H9 (cell line): ENCODE data around the gene TIAM2. TPM values are rescaled to one million over a fixed set of nuclear protein-coding genes. Genes with fewer than 3 reads are reported as not detected.

Experiments used
- DNase-seq: peaks from one replicate; pipeline ENCODE4 v3.0.0-alpha.2; 2017
- H2AFZ ChIP-seq: one replicate; pipeline ENCODE4 v1.6.1; 2013; ENCODE audit warnings: mild to moderate bottlenecking, low read length, control low read depth, moderate library complexity
- H2AK5ac ChIP-seq: 2 replicates; pipeline ENCODE4 v1.6.1; 2013; ENCODE audit warnings: low read length, control low read depth, mixed read lengths; ENCODE audit not compliant: insufficient read length
- H2BK120ac ChIP-seq: one replicate; pipeline ENCODE4 v1.6.1; 2013; ENCODE audit warnings: low read depth, mild to moderate bottlenecking, low read length, control low read depth, inconsistent platforms; ENCODE audit not compliant: poor library complexity, severe bottlenecking
- H2BK12ac ChIP-seq: 2 replicates; pipeline ENCODE4 v1.6.1; 2013; ENCODE audit warnings: low read length, control low read depth, mixed read lengths, low read depth; ENCODE audit not compliant: insufficient read length
- H2BK15ac ChIP-seq: 2 replicates; pipeline ENCODE4 v1.6.1; 2013; ENCODE audit warnings: low read depth, low read length, control low read depth
- H2BK20ac ChIP-seq: one replicate; pipeline ENCODE4 v1.6.1; 2013; ENCODE audit warnings: low read depth, mild to moderate bottlenecking, low read length, control low read depth, inconsistent platforms; ENCODE audit not compliant: poor library complexity, severe bottlenecking
- H2BK5ac ChIP-seq: 2 replicates; pipeline ENCODE4 v1.6.1; 2013; ENCODE audit warnings: low read length, control low read depth, mixed read lengths; ENCODE audit not compliant: insufficient read length
- H3K14ac ChIP-seq: 2 replicates; pipeline ENCODE4 v1.6.1; 2013; ENCODE audit warnings: low read length, control low read depth; ENCODE audit not compliant: insufficient read depth
- H3K18ac ChIP-seq: 2 replicates; pipeline ENCODE4 v1.6.1; 2013; ENCODE audit warnings: low read depth, mild to moderate bottlenecking, mixed read lengths, low read length, control low read depth; ENCODE audit not compliant: insufficient read length
- H3K23ac ChIP-seq: 2 replicates; pipeline ENCODE4 v1.6.1; 2013; ENCODE audit warnings: low read length, control low read depth, mixed read lengths, low read depth; ENCODE audit not compliant: insufficient read length
- H3K23me2 ChIP-seq: 2 replicates; pipeline ENCODE4 v1.6.1; 2013; ENCODE audit warnings: low read depth, mild to moderate bottlenecking, mixed read lengths, low read length, control low read depth; ENCODE audit not compliant: insufficient read length, poor library complexity, severe bottlenecking
- H3K27ac ChIP-seq: 2 replicates; pipeline ENCODE4 v1.5.1; 2013; ENCODE audit warnings: low read length, control low read depth, mixed read lengths, low read depth; ENCODE audit not compliant: insufficient read length
- H3K27me3 ChIP-seq: 2 replicates; pipeline ENCODE4 v1.6.1; 2013; ENCODE audit warnings: low read length, control low read depth, inconsistent platforms; ENCODE audit not compliant: insufficient read depth
- H3K4ac ChIP-seq: 2 replicates; pipeline ENCODE4 v1.6.1; 2013; ENCODE audit warnings: low read depth, mild to moderate bottlenecking, control low read depth, inconsistent platforms, low read length, moderate library complexity
- H3K4me1 ChIP-seq: 2 replicates; pipeline ENCODE4 v1.6.1; 2013; ENCODE audit warnings: low read length, control low read depth, inconsistent platforms; ENCODE audit not compliant: insufficient read depth
- H3K4me2 ChIP-seq: 2 replicates; pipeline ENCODE4 v1.6.1; 2013; ENCODE audit warnings: low read length, control low read depth, mixed read lengths; ENCODE audit not compliant: insufficient read length, insufficient read depth
- H3K56ac ChIP-seq: 2 replicates; pipeline ENCODE4 v1.6.1; 2013; ENCODE audit warnings: low read depth, mild to moderate bottlenecking, mixed read lengths, low read length, control low read depth; ENCODE audit not compliant: insufficient read length
- H3K79me1 ChIP-seq: 2 replicates; pipeline ENCODE4 v1.6.1; 2013; ENCODE audit warnings: low read depth, mild to moderate bottlenecking, moderate library complexity, low read length, control low read depth, inconsistent platforms; ENCODE audit not compliant: insufficient read depth, poor library complexity, severe bottlenecking
- H3K79me2 ChIP-seq: 2 replicates; pipeline ENCODE4 v1.6.1; 2013; ENCODE audit warnings: low read length, control low read depth, inconsistent platforms; ENCODE audit not compliant: insufficient read depth
- H3K9ac ChIP-seq: 2 replicates; pipeline ENCODE4 v1.6.1; 2013; ENCODE audit warnings: low read length, control low read depth, mixed read lengths; ENCODE audit not compliant: insufficient read length; ENCODE audit errors: extremely low read depth
- H3K9me3 ChIP-seq: one replicate; pipeline ENCODE4 v1.6.1; 2013; ENCODE audit warnings: low read depth, low read length, inconsistent platforms; ENCODE audit not compliant: control insufficient read depth
- H3T11ph ChIP-seq: one replicate; pipeline ENCODE4 v1.6.1; 2013; ENCODE audit warnings: mild to moderate bottlenecking, low read length, control low read depth, inconsistent platforms
- H4K20me1 ChIP-seq: one replicate; pipeline ENCODE4 v1.6.1; 2013; ENCODE audit not compliant: control insufficient read depth, insufficient read length, insufficient read depth
- H4K5ac ChIP-seq: 2 replicates; pipeline ENCODE4 v1.6.1; 2013; ENCODE audit warnings: low read depth, mild to moderate bottlenecking, mixed read lengths, low read length, control low read depth; ENCODE audit not compliant: insufficient read length
- H4K8ac ChIP-seq: replicated peaks from 2 replicates; pipeline ENCODE4 v1.6.1; 2013; ENCODE audit warnings: low read length, control low read depth, mixed read lengths, low read depth; ENCODE audit not compliant: insufficient read length
- H4K91ac ChIP-seq: 2 replicates; pipeline ENCODE4 v1.6.1; 2013; ENCODE audit warnings: low read depth, mild to moderate bottlenecking, moderate library complexity, mixed read lengths, low read length, control low read depth; ENCODE audit not compliant: insufficient read length
- H3K27ac Mint-ChIP-seq, 3 experiments: 2 replicates in 2 of 3; 3 replicates in 1 of 3; pipeline ENCODE4 v1.8.0; 2020 to 2021; ENCODE audit warnings: mixed read lengths in 3 of 3, mild to moderate bottlenecking in 1 of 3, moderate library complexity in 1 of 3
- H3K27me3 Mint-ChIP-seq: 2 replicates; pipeline ENCODE4 v1.8.0; 2021; ENCODE audit warnings: low read depth, mild to moderate bottlenecking, moderate library complexity, mixed read lengths
- H3K36me3 Mint-ChIP-seq, 3 experiments: 2 replicates in 2 of 3; 3 replicates in 1 of 3; pipeline ENCODE4 v1.8.0; 2020 to 2021; ENCODE audit warnings: low read depth in 3 of 3, mixed read lengths in 3 of 3; ENCODE audit not compliant: insufficient read depth in 1 of 3
- H3K4me1 Mint-ChIP-seq, 2 experiments: 2 replicates each; pipeline ENCODE4 v1.8.0; 2020; ENCODE audit warnings: mixed read lengths in 2 of 2
- H3K4me3 Mint-ChIP-seq, 2 experiments: 2 replicates in 1 of 2; 3 replicates in 1 of 2; pipeline ENCODE4 v1.8.0; 2020 to 2021; ENCODE audit warnings: mild to moderate bottlenecking in 2 of 2, mixed read lengths in 2 of 2, moderate library complexity in 1 of 2
- H3K9me3 Mint-ChIP-seq, 2 experiments: 2 replicates in 1 of 2; 3 replicates in 1 of 2; pipeline ENCODE4 v1.8.0; 2020; ENCODE audit warnings: mild to moderate bottlenecking in 2 of 2, mixed read lengths in 2 of 2, moderate library complexity in 1 of 2
- WGBS: extraction: QIAGEN DNeasy Blood & Tissue Kit; methylation state at CpG from one replicate; pipeline ENCODE4 v1.1.7; 2013; ENCODE audit warnings: missing lambda C conversion rate, low lambda C conversion rate, mixed read lengths; ENCODE audit not compliant: insufficient read length; ENCODE audit errors: extremely low coverage; 5-methylcytosine and 5-hydroxymethylcytosine counted together
- total RNA-seq: library from RNA; stranded (reverse); gene quantifications from 2 replicates; pipeline ENCODE4 v1.2.1, GENCODE V29; 2021
- TF ChIP-seq, protein P1 (sequence below): fragments of 200-600 bp; sonication (generic); conservative IDR thresholded peaks from 3 replicates; pipeline ENCODE4 v1.8.0; 2021; ENCODE audit warnings: antibody characterized with exemption, mild to moderate bottlenecking

TIAM2 gene
- total RNA-seq, 1 experiment from 2014 or later: 6.3 TPM

DNA sequence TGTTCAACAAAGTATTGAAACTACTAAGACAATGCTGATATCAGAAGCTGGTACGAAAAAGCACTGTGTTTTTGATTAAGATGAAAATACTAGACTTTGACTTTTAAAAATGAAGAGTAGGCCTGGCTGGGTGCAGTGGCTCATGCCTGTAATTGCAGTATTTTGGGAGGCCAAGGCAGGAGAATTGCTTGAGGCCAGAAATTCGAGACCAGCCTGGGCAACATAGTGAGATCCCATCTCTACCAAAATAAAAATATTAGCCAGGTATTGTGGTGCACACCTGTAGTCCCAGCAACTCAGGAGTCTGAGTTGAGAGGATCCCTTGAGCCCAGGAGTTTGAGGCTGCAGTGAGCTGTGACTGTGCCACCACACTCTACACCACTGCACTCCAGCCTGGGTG is 43.4 kb downstream of the TIAM2 start:
- H3K79me2 ChIP-seq: no peaks in the 10 kb centered on the region
- no peak overlapping the region for H3K27ac ChIP-seq
- no peak overlapping the region for H3K4ac ChIP-seq
- H2BK5ac ChIP-seq: no peak overlapping the region
- no peak overlapping the region for H3K14ac ChIP-seq
- WGBS: no CpG with 5 or more reads among the region's 2 CpGs
- no peak overlapping the region for H2BK120ac ChIP-seq
- H3K23ac ChIP-seq: no peak overlapping the region
- no peak overlapping the region for H4K8ac ChIP-seq
- H3K27me3 ChIP-seq: no peaks in the 10 kb centered on the region
- Mint-ChIP-seq H3K36me3 (peaks cover 3 to 14% (median 7%) of the 10 kb centered on the region in 3 experiments; a peak in 6 of 7 replicates), H3K4me1 (peaks cover 50 to 65% of the 10 kb centered on the region in 2 experiments), H3K27ac (peak overlapping the region; percentile 77 to 86 (median 82); a peak in 5 of 7 replicates), H3K27me3 (no peaks in the 10 kb centered on the region; the same call in 1 of the 2 replicates), H3K4me3 (no peak overlapping the region; a peak in 1 of 5 replicates), H3K9me3 (peaks cover 3 to 7% of the 10 kb centered on the region in 2 experiments)
- H2BK12ac ChIP-seq: no peak overlapping the region
- no peak overlapping the region for H2AK5ac ChIP-seq
- no peak overlapping the region for H4K91ac ChIP-seq
- no peak overlapping the region for H2BK15ac ChIP-seq
- H2AFZ ChIP-seq: no peak overlapping the region
- H3K4me2 ChIP-seq: no peak overlapping the region
- H3K23me2 ChIP-seq: no peaks in the 10 kb centered on the region
- no peak overlapping the region for H3K18ac ChIP-seq
- H3K4me1 ChIP-seq: peaks cover 2% of the 10 kb centered on the region; the same call in 1 of the 2 replicates
- H4K20me1 ChIP-seq: no peaks in the 10 kb centered on the region
- TF ChIP-seq, protein P1, sequence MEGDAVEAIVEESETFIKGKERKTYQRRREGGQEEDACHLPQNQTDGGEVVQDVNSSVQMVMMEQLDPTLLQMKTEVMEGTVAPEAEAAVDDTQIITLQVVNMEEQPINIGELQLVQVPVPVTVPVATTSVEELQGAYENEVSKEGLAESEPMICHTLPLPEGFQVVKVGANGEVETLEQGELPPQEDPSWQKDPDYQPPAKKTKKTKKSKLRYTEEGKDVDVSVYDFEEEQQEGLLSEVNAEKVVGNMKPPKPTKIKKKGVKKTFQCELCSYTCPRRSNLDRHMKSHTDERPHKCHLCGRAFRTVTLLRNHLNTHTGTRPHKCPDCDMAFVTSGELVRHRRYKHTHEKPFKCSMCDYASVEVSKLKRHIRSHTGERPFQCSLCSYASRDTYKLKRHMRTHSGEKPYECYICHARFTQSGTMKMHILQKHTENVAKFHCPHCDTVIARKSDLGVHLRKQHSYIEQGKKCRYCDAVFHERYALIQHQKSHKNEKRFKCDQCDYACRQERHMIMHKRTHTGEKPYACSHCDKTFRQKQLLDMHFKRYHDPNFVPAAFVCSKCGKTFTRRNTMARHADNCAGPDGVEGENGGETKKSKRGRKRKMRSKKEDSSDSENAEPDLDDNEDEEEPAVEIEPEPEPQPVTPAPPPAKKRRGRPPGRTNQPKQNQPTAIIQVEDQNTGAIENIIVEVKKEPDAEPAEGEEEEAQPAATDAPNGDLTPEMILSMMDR: no peak
- no peaks in the 10 kb centered on the region for H3K9me3 ChIP-seq
- H3K9ac ChIP-seq: no peak overlapping the region
- DNase-seq: no peak
- H2BK20ac ChIP-seq: no peak overlapping the region
- H3K56ac ChIP-seq: no peak overlapping the region
- H4K5ac ChIP-seq: no peak overlapping the region
- H3T11ph ChIP-seq: no peak overlapping the region
- no peaks in the 10 kb centered on the region for H3K79me1 ChIP-seq
